Measurements from ENCODE around the gene CEACAM21.

Gene CEACAM21

GRCh38 chr19:41620171-41620570 is 44.2 kb downstream of the CEACAM21 start:
- DNase-seq = no peak

GRCh38 chr19:41621226-41621625 is 45.3 kb downstream of the CEACAM21 start:
- DNase-seq = no peak

- no peak for DNase-seq
These were observed 45.7 kb downstream of the CEACAM21 start for GRCh38 chr19:41621654-41622053.

GRCh38 chr19:41623360-41623759 is 47.4 kb downstream of the CEACAM21 start:
- DNase-seq = no peak

- DNase-seq = no peak
These were observed 48.5 kb downstream of the CEACAM21 start for GRCh38 chr19:41624515-41624914.

GRCh38 chr19:41624937-41625336 is 49.0 kb downstream of the CEACAM21 start:
- DNase-seq = no peak

GRCh38 chr19:41626278-41626677 is 50.3 kb downstream of the CEACAM21 start:
- DNase-seq = no peak

GRCh38 chr19:41626877-41627276 is 50.9 kb downstream of the CEACAM21 start, which contains the start of gene CEACAM4:
Gene CEACAM4 (minus strand): TSS chr19:41627074. CDS start chr19:41626963, 111 bp downstream.
- DNase-seq = no peak

- no peak for DNase-seq
These were observed 52.2 kb downstream of the CEACAM21 start for GRCh38 chr19:41627966-41628675.

Measured in fibroblast of skin of scalp (primary cell).